GM23338 (cell line): Measurements from ENCODE around the gene SNAPC1. TPM values are rescaled to one million over a fixed set of nuclear protein-coding genes. Genes with fewer than 3 reads are reported as not detected.

ENCODE experiments used
- ATAC-seq: fragments of 200-7000 bp; cut with Tn5 transposase; 3 replicates; pipeline ENCODE4 v1.9.1; 2020
- DNase-seq: peaks from one replicate; pipeline ENCODE4 v3.0.0-alpha.2; 2015; ENCODE audit warnings: low spot score
- H2AFZ ChIP-seq: fragments of 200-600 bp; sonication (generic); 2 replicates; pipeline ENCODE4 v1.8.0; 2016; ENCODE audit warnings: antibody characterized with exemption, mild to moderate bottlenecking, moderate library complexity
- H3F3A ChIP-seq: fragments of 200-600 bp; sonication (generic); replicated peaks from 2 replicates; pipeline ENCODE4 v1.8.0; 2017; ENCODE audit warnings: antibody characterized with exemption, mixed run types, low read depth
- H3K27ac ChIP-seq: fragments of 200-600 bp; sonication (generic); 2 replicates; pipeline ENCODE4 v1.6.1; 2016; ENCODE audit warnings: low read depth
- H3K27me3 ChIP-seq: fragments of 200-600 bp; sonication (generic); 2 replicates; pipeline ENCODE4 v1.8.0; 2016; ENCODE audit warnings: mild to moderate bottlenecking, mixed run types, moderate library complexity; ENCODE audit not compliant: insufficient read depth
- H3K36me3 ChIP-seq: fragments of 200-600 bp; sonication (generic); 2 replicates; pipeline ENCODE4 v1.8.0; 2016; ENCODE audit warnings: mild to moderate bottlenecking; ENCODE audit not compliant: insufficient read depth
- H3K4me1 ChIP-seq: fragments of 200-600 bp; sonication (generic); 2 replicates; pipeline ENCODE4 v1.8.0; 2016; ENCODE audit warnings: mild to moderate bottlenecking, moderate library complexity; ENCODE audit not compliant: insufficient read depth
- H3K4me2 ChIP-seq: fragments of 200-600 bp; sonication (generic); 2 replicates; pipeline ENCODE4 v1.7.1; 2017; ENCODE audit warnings: mixed run types
- H3K4me3 ChIP-seq: fragments of 200-600 bp; sonication (generic); 2 replicates; pipeline ENCODE4 v1.6.1; 2016; ENCODE audit warnings: mixed run types
- H3K79me2 ChIP-seq: fragments of 200-600 bp; sonication (generic); replicated peaks from 2 replicates; pipeline ENCODE4 v1.8.0; 2017; ENCODE audit warnings: mild to moderate bottlenecking; ENCODE audit not compliant: insufficient read depth
- H3K9me2 ChIP-seq: fragments of 200-600 bp; sonication (generic); 2 replicates; pipeline ENCODE4 v1.8.0; 2017; ENCODE audit not compliant: insufficient read depth
- H4K20me1 ChIP-seq: fragments of 200-600 bp; sonication (generic); replicated peaks from 2 replicates; pipeline ENCODE4 v1.8.0; 2017; ENCODE audit warnings: mild to moderate bottlenecking; ENCODE audit not compliant: insufficient read depth
- H3K27ac Mint-ChIP-seq: 2 replicates; pipeline ENCODE4 v1.8.0; 2020; ENCODE audit warnings: inconsistent platforms, mild to moderate bottlenecking, moderate library complexity, mixed read lengths
- H3K27me3 Mint-ChIP-seq: 3 replicates; pipeline ENCODE4 v1.8.0; 2022; ENCODE audit warnings: low read depth, mild to moderate bottlenecking, moderate library complexity, mixed read lengths, inconsistent platforms; ENCODE audit not compliant: insufficient read depth, poor library complexity
- H3K36me3 Mint-ChIP-seq: 3 replicates; pipeline ENCODE4 v1.8.0; 2021; ENCODE audit warnings: low read depth, mild to moderate bottlenecking, inconsistent platforms, moderate library complexity, mixed read lengths
- H3K4me1 Mint-ChIP-seq: 3 replicates; pipeline ENCODE4 v1.8.0; 2020; ENCODE audit warnings: mild to moderate bottlenecking, inconsistent platforms, mixed read lengths
- H3K4me3 Mint-ChIP-seq: 3 replicates; pipeline ENCODE4 v1.8.0; 2021; ENCODE audit warnings: moderate library complexity, mild to moderate bottlenecking, inconsistent platforms, mixed read lengths
- H3K9me3 Mint-ChIP-seq: 3 replicates; pipeline ENCODE4 v1.8.0; 2020; ENCODE audit warnings: moderate library complexity, mild to moderate bottlenecking, inconsistent platforms, mixed read lengths
- CREB1 ChIP-seq: fragments of 250-450 bp; sonication (Bioruptor Pico); IDR thresholded peaks from 2 replicates; pipeline ENCODE4 v1.5.0; 2020; ENCODE audit warnings: low read depth, mild to moderate bottlenecking, moderate library complexity
- EZH2 ChIP-seq: fragments of 200-600 bp; sonication (generic); IDR thresholded peaks from one replicate; pipeline ENCODE4 v1.8.0; 2017; ENCODE audit warnings: antibody characterized with exemption, mild to moderate bottlenecking, low read depth; ENCODE audit not compliant: unreplicated experiment
- EZH2phosphoT487 ChIP-seq: fragments of 200-600 bp; sonication (generic); IDR thresholded peaks from one replicate; pipeline ENCODE4 v1.8.1; 2018; ENCODE audit warnings: antibody characterized with exemption; ENCODE audit not compliant: unreplicated experiment
- JUNB ChIP-seq: IDR thresholded peaks from one replicate; pipeline ENCODE4 v1.6.1; 2016; ENCODE audit warnings: antibody characterized with exemption; ENCODE audit not compliant: unreplicated experiment
- NANOG ChIP-seq: IDR thresholded peaks from 2 replicates; pipeline ENCODE4 v1.6.1; 2016; ENCODE audit warnings: antibody characterized with exemption, borderline replicate concordance
- POLR2AphosphoS5 ChIP-seq: IDR thresholded peaks from 2 replicates; pipeline ENCODE4 v1.6.1; 2016; ENCODE audit warnings: antibody characterized with exemption, low read depth
- STAT1 ChIP-seq: IDR thresholded peaks from one replicate; pipeline ENCODE4 v1.6.1; 2016; ENCODE audit warnings: antibody characterized with exemption; ENCODE audit not compliant: unreplicated experiment
- ZNF114 ChIP-seq: fragments of 250-450 bp; sonication (Bioruptor Pico); IDR thresholded peaks from 2 replicates; pipeline ENCODE4 v1.5.0; 2020; ENCODE audit warnings: mild to moderate bottlenecking, moderate library complexity
- ZNF331 ChIP-seq: fragments of 250-450 bp; sonication (Bioruptor Pico); IDR thresholded peaks from 2 replicates; pipeline ENCODE4 v1.5.0; 2020; ENCODE audit warnings: low read depth, mild to moderate bottlenecking, moderate library complexity
- polyA plus RNA-seq: library from polyadenylated mRNA; unstranded; fragments of >200 nt; fragmentation: Nextera tagmentation; extraction: Ambion mirVana; gene quantifications from 2 replicates; pipeline ENCODE4 v1.2.1, GENCODE V29; 2016
- total RNA-seq: library from RNA; depleted of rRNA; stranded (reverse); fragments of >200 nt; shearing (Covaris generic); gene quantifications from 2 replicates; pipeline ENCODE4 v1.2.3, GENCODE V29; 2014
- TF ChIP-seq, protein P1 (sequence below): fragments of 250-450 bp; sonication (Bioruptor Pico); IDR thresholded peaks from 2 replicates; pipeline ENCODE4 v1.5.0; 2020; ENCODE audit warnings: mild to moderate bottlenecking, moderate library complexity
- TF ChIP-seq, protein P2 (sequence below): IDR thresholded peaks from one replicate; pipeline ENCODE4 v1.6.1; 2018; ENCODE audit warnings: antibody characterized with exemption; ENCODE audit not compliant: unreplicated experiment
- TF ChIP-seq, protein P3 (sequence below), 2 experiments: fragments of 200-600 bp in 1 of 2; sonication (generic) in 1 of 2; conservative IDR thresholded peaks; 2 replicates each; pipeline versions ENCODE4 v1.5.1 to v1.6.1; 2016 to 2017; ENCODE audit warnings: antibody characterized with exemption in 2 of 2, low read depth in 2 of 2, mild to moderate bottlenecking in 2 of 2, moderate library complexity in 1 of 2

The SNAPC1 gene
- total and polyA plus RNA-seq, 2 experiments from 2014 or later = 14.8 to 33.4 TPM

DNA sequence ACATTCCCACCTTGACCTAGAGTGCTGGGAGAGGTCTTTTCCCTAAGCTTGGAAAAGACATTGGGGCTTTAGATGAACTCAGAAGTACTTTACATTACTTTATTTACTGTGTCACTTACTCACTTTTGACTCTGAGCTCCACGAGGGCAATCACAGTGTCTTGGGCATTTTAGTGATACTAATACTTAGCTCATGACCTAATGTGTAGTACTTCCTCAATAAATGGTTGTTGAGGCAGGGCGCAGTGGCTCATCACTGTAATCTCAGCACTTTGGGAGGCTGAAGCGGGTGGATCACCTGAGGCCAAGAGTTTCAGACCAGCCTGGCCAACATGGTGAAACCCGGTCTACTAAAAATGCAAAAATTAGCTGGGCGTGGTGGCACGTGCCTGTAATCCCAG, 19.8 kb upstream of the SNAPC1 start:
- peaks cover 11% of the 10 kb centered on the region; the same call in 1 of the 2 replicates for H3F3A ChIP-seq
- no peak overlapping the region for H3K4me3 ChIP-seq
- Mint-ChIP-seq H3K27ac (no peak overlapping the region), H3K4me3 (no peak overlapping the region), H3K4me1 (no peaks in the 10 kb centered on the region), H3K27me3 (peaks cover 5% of the 10 kb centered on the region), H3K9me3 (no peaks in the 10 kb centered on the region), H3K36me3 (peaks cover 89% of the 10 kb centered on the region)
- peaks cover 5% of the 10 kb centered on the region; the same call in 1 of the 2 replicates for H4K20me1 ChIP-seq
- ATAC-seq = no peak
- peaks cover 25% of the 10 kb centered on the region for H3K79me2 ChIP-seq
- no peak for DNase-seq
- no peak overlapping the region for H2AFZ ChIP-seq
- H3K27me3 ChIP-seq = no peaks in the 10 kb centered on the region
- no peaks in the 10 kb centered on the region for H3K4me1 ChIP-seq
- no peaks in the 10 kb centered on the region for H3K9me2 ChIP-seq
- no peak overlapping the region for H3K27ac ChIP-seq
- peaks cover 82% of the 10 kb centered on the region for H3K36me3 ChIP-seq
- TF ChIP-seq JUNB (no peak), POLR2AphosphoS5 (no peak), EZH2 (no peak), EZH2phosphoT487 (no peak), CREB1 (CRISPR knock-in tag) (no peak), ZNF114 (CRISPR knock-in tag) (no peak), STAT1 (no peak), NANOG (no peak), ZNF331 (CRISPR knock-in tag) (no peak)
- TF ChIP-seq, protein P1, sequence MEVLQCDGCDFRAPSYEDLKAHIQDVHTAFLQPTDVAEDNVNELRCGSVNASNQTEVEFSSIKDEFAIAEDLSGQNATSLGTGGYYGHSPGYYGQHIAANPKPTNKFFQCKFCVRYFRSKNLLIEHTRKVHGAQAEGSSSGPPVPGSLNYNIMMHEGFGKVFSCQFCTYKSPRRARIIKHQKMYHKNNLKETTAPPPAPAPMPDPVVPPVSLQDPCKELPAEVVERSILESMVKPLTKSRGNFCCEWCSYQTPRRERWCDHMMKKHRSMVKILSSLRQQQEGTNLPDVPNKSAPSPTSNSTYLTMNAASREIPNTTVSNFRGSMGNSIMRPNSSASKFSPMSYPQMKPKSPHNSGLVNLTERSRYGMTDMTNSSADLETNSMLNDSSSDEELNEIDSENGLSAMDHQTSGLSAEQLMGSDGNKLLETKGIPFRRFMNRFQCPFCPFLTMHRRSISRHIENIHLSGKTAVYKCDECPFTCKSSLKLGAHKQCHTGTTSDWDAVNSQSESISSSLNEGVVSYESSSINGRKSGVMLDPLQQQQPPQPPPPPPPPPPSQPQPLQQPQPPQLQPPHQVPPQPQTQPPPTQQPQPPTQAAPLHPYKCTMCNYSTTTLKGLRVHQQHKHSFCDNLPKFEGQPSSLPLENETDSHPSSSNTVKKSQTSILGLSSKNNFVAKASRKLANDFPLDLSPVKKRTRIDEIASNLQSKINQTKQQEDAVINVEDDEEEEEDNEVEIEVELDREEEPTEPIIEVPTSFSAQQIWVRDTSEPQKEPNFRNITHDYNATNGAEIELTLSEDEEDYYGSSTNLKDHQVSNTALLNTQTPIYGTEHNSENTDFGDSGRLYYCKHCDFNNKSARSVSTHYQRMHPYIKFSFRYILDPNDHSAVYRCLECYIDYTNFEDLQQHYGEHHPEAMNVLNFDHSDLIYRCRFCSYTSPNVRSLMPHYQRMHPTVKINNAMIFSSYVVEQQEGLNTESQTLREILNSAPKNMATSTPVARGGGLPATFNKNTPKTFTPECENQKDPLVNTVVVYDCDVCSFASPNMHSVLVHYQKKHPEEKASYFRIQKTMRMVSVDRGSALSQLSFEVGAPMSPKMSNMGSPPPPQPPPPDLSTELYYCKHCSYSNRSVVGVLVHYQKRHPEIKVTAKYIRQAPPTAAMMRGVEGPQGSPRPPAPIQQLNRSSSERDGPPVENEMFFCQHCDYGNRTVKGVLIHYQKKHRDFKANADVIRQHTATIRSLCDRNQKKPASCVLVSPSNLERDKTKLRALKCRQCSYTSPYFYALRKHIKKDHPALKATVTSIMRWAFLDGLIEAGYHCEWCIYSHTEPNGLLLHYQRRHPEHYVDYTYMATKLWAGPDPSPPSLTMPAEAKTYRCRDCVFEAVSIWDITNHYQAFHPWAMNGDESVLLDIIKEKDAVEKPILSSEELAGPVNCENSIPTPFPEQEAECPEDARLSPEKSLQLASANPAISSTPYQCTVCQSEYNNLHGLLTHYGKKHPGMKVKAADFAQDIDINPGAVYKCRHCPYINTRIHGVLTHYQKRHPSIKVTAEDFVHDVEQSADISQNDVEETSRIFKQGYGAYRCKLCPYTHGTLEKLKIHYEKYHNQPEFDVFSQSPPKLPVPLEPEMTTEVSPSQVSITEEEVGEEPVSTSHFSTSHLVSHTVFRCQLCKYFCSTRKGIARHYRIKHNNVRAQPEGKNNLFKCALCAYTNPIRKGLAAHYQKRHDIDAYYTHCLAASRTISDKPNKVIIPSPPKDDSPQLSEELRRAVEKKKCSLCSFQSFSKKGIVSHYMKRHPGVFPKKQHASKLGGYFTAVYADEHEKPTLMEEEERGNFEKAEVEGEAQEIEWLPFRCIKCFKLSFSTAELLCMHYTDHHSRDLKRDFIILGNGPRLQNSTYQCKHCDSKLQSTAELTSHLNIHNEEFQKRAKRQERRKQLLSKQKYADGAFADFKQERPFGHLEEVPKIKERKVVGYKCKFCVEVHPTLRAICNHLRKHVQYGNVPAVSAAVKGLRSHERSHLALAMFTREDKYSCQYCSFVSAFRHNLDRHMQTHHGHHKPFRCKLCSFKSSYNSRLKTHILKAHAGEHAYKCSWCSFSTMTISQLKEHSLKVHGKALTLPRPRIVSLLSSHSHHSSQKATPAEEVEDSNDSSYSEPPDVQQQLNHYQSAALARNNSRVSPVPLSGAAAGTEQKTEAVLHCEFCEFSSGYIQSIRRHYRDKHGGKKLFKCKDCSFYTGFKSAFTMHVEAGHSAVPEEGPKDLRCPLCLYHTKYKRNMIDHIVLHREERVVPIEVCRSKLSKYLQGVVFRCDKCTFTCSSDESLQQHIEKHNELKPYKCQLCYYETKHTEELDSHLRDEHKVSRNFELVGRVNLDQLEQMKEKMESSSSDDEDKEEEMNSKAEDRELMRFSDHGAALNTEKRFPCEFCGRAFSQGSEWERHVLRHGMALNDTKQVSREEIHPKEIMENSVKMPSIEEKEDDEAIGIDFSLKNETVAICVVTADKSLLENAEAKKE (CRISPR knock-in tag) = no peak
- TF ChIP-seq, protein P2, sequence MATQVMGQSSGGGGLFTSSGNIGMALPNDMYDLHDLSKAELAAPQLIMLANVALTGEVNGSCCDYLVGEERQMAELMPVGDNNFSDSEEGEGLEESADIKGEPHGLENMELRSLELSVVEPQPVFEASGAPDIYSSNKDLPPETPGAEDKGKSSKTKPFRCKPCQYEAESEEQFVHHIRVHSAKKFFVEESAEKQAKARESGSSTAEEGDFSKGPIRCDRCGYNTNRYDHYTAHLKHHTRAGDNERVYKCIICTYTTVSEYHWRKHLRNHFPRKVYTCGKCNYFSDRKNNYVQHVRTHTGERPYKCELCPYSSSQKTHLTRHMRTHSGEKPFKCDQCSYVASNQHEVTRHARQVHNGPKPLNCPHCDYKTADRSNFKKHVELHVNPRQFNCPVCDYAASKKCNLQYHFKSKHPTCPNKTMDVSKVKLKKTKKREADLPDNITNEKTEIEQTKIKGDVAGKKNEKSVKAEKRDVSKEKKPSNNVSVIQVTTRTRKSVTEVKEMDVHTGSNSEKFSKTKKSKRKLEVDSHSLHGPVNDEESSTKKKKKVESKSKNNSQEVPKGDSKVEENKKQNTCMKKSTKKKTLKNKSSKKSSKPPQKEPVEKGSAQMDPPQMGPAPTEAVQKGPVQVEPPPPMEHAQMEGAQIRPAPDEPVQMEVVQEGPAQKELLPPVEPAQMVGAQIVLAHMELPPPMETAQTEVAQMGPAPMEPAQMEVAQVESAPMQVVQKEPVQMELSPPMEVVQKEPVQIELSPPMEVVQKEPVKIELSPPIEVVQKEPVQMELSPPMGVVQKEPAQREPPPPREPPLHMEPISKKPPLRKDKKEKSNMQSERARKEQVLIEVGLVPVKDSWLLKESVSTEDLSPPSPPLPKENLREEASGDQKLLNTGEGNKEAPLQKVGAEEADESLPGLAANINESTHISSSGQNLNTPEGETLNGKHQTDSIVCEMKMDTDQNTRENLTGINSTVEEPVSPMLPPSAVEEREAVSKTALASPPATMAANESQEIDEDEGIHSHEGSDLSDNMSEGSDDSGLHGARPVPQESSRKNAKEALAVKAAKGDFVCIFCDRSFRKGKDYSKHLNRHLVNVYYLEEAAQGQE = no peak
- TF ChIP-seq, protein P3, sequence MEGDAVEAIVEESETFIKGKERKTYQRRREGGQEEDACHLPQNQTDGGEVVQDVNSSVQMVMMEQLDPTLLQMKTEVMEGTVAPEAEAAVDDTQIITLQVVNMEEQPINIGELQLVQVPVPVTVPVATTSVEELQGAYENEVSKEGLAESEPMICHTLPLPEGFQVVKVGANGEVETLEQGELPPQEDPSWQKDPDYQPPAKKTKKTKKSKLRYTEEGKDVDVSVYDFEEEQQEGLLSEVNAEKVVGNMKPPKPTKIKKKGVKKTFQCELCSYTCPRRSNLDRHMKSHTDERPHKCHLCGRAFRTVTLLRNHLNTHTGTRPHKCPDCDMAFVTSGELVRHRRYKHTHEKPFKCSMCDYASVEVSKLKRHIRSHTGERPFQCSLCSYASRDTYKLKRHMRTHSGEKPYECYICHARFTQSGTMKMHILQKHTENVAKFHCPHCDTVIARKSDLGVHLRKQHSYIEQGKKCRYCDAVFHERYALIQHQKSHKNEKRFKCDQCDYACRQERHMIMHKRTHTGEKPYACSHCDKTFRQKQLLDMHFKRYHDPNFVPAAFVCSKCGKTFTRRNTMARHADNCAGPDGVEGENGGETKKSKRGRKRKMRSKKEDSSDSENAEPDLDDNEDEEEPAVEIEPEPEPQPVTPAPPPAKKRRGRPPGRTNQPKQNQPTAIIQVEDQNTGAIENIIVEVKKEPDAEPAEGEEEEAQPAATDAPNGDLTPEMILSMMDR (conservative IDR thresholded peaks at IDR 0.05; ENCODE audit: low read depth in 2 of 2) = no peak
- H3K4me2 ChIP-seq = no peak overlapping the region
